Activated CD8-positive, alpha-beta memory T cell treated with anti-CD3 and anti-CD28 coated beads for 24 hours (primary cell): Measurements from ENCODE around the gene CLCN5.
"Not testable (repeated sequence)": the region's sequence is repeated elsewhere in the genome, so short reads cannot be mapped to it uniquely, and the experiment has no call there.

Source experiments
- DNase-seq: peaks from one replicate; pipeline ENCODE4 v3.0.0-alpha.2; 2020

Gene CLCN5

GRCh38 chrX:49999087-49999486 lies 76.7 kb downstream of the CLCN5 start:
- DNase-seq = no peak

- no peak for DNase-seq
Observed at GRCh38 chrX:50000937-50001542, 78.6 kb downstream of the CLCN5 start.

- DNase-seq = no peak
Observed at GRCh38 chrX:50002067-50002714, 79.8 kb downstream of the CLCN5 start.

GRCh38 chrX:50003467-50003866 lies 81.1 kb downstream of the CLCN5 start:
- DNase-seq = no peak

- DNase-seq = no peak
Observed at GRCh38 chrX:50003927-50004326, 81.5 kb downstream of the CLCN5 start.

GRCh38 chrX:50025591-50025990 lies 103.2 kb downstream of the CLCN5 start:
- not testable (repeated sequence) for DNase-seq

- DNase-seq = no peak
Observed at GRCh38 chrX:50035126-50035525, 112.7 kb downstream of the CLCN5 start.

- DNase-seq = no peak
Observed at GRCh38 chrX:50036426-50036825, 114.0 kb downstream of the CLCN5 start.

GRCh38 chrX:50045823-50046222 lies 123.4 kb downstream of the CLCN5 start:
- no peak for DNase-seq

- no peak for DNase-seq
Observed at GRCh38 chrX:50049228-50049627, 126.8 kb downstream of the CLCN5 start.

GRCh38 chrX:50054147-50054546 lies 131.8 kb downstream of the CLCN5 start:
- DNase-seq = no peak

- no peak for DNase-seq
Observed at GRCh38 chrX:50066318-50066937, 144.0 kb downstream of the CLCN5 start.

GRCh38 chrX:50067435-50068284 lies 145.3 kb downstream of the CLCN5 start:
- no peak for DNase-seq

- no peak for DNase-seq
Observed at GRCh38 chrX:50068285-50068563, 145.8 kb downstream of the CLCN5 start.

GRCh38 chrX:50068893-50069292 lies 146.5 kb downstream of the CLCN5 start:
- DNase-seq = no peak

- DNase-seq = no peak
Observed at GRCh38 chrX:50071494-50071893, 149.1 kb downstream of the CLCN5 start.

- no peak for DNase-seq
Observed at GRCh38 chrX:50072110-50072509, 149.7 kb downstream of the CLCN5 start.

- no peak for DNase-seq
Observed at GRCh38 chrX:50073601-50074000, 151.2 kb downstream of the CLCN5 start.

GRCh38 chrX:50075630-50076339 lies 153.4 kb downstream of the CLCN5 start:
- DNase-seq = no peak

- no peak for DNase-seq
Observed at GRCh38 chrX:50081282-50081889, 159.0 kb downstream of the CLCN5 start.

GRCh38 chrX:50082741-50083140 lies 160.3 kb downstream of the CLCN5 start:
- no peak for DNase-seq

GRCh38 chrX:50088645-50089044 lies 166.2 kb downstream of the CLCN5 start:
- DNase-seq = no peak

- no peak for DNase-seq
Observed at GRCh38 chrX:50093625-50094024, 171.2 kb downstream of the CLCN5 start.
